ENCODE results near the gene HBEGF. TPM values are rescaled to one million over a fixed set of nuclear protein-coding genes. Genes with fewer than 3 reads are reported as not detected.
"Not testable (repeated sequence)": the region's sequence is repeated elsewhere in the genome, so short reads cannot be mapped to it uniquely, and the experiment has no call there.

Gene HBEGF
- total RNA-seq, 6 donors from 2014 or later = 10.5 to 65.0 (median 49.5) TPM

DNA sequence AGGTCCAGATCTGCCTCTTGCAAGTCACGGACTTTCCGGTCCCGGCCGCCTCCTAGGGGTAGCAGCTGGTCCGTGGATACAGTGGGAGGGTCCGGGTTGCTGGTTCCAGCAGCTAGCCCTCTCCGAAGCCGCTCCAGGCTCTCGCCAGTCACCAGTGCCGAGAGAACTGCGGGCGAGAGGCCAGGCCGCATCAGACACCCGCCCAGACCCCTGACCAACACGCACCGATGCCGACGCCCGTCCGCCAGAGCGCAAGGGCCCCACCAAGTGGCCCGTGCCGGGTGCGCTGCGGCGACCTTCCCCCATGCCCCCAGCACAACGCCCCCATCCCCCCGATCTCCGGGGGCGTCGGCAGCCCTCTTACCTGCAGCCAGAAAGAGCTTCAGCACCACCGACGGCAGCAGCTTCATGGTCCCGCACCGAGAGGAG lies 470 bp downstream of the HBEGF start:
- no peak for TF ChIP-seq POLR2AphosphoS5 (IDR thresholded peaks at IDR 0.05)
- TF ChIP-seq, protein P1, sequence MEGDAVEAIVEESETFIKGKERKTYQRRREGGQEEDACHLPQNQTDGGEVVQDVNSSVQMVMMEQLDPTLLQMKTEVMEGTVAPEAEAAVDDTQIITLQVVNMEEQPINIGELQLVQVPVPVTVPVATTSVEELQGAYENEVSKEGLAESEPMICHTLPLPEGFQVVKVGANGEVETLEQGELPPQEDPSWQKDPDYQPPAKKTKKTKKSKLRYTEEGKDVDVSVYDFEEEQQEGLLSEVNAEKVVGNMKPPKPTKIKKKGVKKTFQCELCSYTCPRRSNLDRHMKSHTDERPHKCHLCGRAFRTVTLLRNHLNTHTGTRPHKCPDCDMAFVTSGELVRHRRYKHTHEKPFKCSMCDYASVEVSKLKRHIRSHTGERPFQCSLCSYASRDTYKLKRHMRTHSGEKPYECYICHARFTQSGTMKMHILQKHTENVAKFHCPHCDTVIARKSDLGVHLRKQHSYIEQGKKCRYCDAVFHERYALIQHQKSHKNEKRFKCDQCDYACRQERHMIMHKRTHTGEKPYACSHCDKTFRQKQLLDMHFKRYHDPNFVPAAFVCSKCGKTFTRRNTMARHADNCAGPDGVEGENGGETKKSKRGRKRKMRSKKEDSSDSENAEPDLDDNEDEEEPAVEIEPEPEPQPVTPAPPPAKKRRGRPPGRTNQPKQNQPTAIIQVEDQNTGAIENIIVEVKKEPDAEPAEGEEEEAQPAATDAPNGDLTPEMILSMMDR (IDR thresholded peaks at IDR 0.05) = peak in 5 of 6 experiments; percentile 20 to 58 (median 42)
- no peaks in the 10 kb centered on the region for H3K27me3 ChIP-seq
- ATAC-seq (ENCODE audit: low FRiP score in 2 of 2) = peak; percentile 58 to 67
- peak; percentile 68 to 92 for DNase-seq
- H3K27ac ChIP-seq = peak overlapping the region; percentile 86 to 90 (median 88)
- H3K9me3 ChIP-seq = no peaks in the 10 kb centered on the region
- peaks cover 51 to 56% (median 54%) of the 10 kb centered on the region in 4 donors for H3K4me1 ChIP-seq
- WGBS, 2 donors = 4% methylated on average over 13 of the region's 35 CpGs; no CpG with 5 or more reads in 1 of the 2 donors
- H3K4me3 ChIP-seq = peak overlapping the region; percentile 76 to 96 (median 88)
- H3K36me3 ChIP-seq = peaks cover 0 to 16% (median 1%) of the 10 kb centered on the region in 4 donors

DNA sequence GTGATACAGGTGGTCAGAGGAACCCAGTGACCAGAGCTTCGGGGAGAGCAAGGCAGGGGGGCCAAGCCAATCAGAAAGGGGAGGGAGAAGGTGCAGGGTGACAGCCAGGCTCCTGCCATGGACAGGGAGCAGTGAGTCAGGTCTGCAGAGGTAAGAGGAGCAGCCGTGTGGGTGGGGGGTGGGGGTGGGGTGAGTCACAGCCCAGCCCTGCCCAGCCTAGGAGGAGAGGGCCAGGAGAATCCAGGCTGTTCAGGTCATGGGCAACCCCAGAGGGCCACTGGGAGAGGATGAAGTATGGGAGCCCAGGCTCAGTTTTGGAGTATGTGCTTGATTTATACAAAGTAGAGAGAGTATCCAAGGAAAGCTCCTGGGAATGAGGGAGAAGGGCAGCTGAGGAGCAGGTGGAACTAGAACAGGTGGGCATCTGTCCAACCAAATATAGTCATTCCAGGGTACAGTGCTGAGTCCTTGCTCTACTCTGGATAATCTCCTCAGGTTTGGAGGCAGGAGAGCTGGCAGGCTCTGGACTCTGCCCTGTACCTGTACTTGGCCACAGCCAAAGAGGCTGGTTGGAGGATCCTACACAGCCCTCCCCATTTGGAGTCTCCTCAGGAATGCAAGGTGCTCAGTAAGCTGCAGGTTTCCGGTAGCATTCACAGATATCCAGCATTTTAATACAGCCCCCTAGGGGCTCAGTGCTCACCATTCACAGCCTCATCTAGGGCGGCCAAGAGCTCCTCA lies 1.6 kb downstream of the HBEGF start:
- peak overlapping the region; percentile 86 to 90 (median 88) for H3K27ac ChIP-seq
- peak overlapping the region; percentile 76 to 96 (median 88) for H3K4me3 ChIP-seq
- ATAC-seq (ENCODE audit: low FRiP score in 2 of 2) (peak in 1 of 2 donors; percentile 21), DNase-seq (no peak)
- H3K36me3 ChIP-seq = peaks cover 0 to 22% (median 1%) of the 10 kb centered on the region in 4 donors
- H3K27me3 ChIP-seq = no peaks in the 10 kb centered on the region
- H3K4me1 ChIP-seq = peaks cover 54 to 62% (median 57%) of the 10 kb centered on the region in 4 donors
- H3K9me3 ChIP-seq = no peaks in the 10 kb centered on the region
- TF ChIP-seq, protein P1 (IDR thresholded peaks at IDR 0.05) = no peak
- no peak for TF ChIP-seq EP300 (IDR thresholded peaks at IDR 0.05)
- no peak for TF ChIP-seq POLR2AphosphoS5 (IDR thresholded peaks at IDR 0.05)
- TF ChIP-seq POLR2A (IDR thresholded peaks at IDR 0.05) = no peak
- 61 to 100% methylated on average over 2 to 4 of the region's 4 CpGs for WGBS, 2 donors

DNA sequence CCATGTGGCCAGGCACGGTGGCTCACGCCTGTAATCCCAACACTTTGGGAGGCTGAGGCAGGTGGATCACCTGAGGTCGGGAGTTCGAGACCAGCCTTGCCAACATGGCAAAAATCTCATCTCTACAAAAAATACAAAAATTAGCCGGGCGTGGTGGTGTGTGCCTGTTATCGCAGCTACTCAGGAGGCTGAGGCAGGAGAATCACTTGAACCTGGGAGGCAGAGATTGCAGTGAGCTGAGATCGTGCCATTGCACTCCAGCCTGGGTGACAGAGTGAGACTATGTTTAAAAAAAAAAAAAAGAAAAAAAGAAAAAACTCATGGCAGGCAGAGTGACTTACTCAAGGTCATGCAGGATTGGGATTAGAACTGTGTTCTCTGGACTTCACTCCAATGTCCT lies 2.6 kb downstream of the HBEGF start:
- WGBS, 2 donors = 88 to 94% methylated on average over 8 of the region's 8 CpGs
- not testable (repeated sequence) for DNase-seq; ATAC-seq (ENCODE audit: low FRiP score in 2 of 2); H3K27me3 ChIP-seq; H3K9me3 ChIP-seq
- peaks cover 0 to 25% (median 1%) of the 10 kb centered on the region in 4 donors for H3K36me3 ChIP-seq
- peak overlapping the region in 2 of 4 donors; percentile 36 to 74 for H3K27ac ChIP-seq
- H3K4me1 ChIP-seq = peaks cover 54 to 70% (median 61%) of the 10 kb centered on the region in 4 donors
- peak overlapping the region in 1 of 4 donors; percentile 96 for H3K4me3 ChIP-seq

DNA sequence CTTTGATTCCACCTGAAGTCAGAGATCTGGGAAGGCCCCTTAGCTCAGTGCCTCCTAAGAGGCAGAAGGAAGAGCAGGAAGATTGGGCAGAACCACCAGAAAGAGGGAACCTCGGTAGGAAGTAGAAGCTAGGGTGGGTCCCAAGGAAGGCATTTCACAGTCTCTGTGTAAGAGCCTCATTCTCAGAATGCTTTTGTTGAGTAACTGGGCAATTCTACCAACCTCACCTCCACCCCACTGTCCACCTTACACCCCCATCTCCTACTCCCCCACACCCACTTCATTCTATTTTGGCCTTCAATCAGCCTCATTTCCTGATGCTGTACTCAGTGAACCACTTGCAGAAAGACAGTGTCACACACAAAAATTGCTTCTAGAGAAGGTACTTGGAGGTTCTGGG lies 3.5 kb downstream of the HBEGF start:
- TF ChIP-seq POLR2AphosphoS5 (IDR thresholded peaks at IDR 0.05) = no peak
- TF ChIP-seq EP300 (IDR thresholded peaks at IDR 0.05) = no peak
- TF ChIP-seq, protein P1 (IDR thresholded peaks at IDR 0.05) = no peak
- TF ChIP-seq POLR2A (IDR thresholded peaks at IDR 0.05) = no peak
- Histone ChIP-seq H3K36me3 (peaks cover 0 to 27% (median 1%) of the 10 kb centered on the region in 4 donors), H3K4me1 (peaks cover 57 to 76% (median 66%) of the 10 kb centered on the region in 4 donors), H3K4me3 (peak overlapping the region in 1 of 4 donors; percentile 6), H3K27me3 (no peaks in the 10 kb centered on the region), H3K27ac (peak overlapping the region in 3 of 4 donors; percentile 36 to 74 (median 45)), H3K9me3 (no peaks in the 10 kb centered on the region)
- no peak for ATAC-seq (ENCODE audit: low FRiP score in 2 of 2)
- 31 to 39% methylated on average over 1 of the region's 1 CpG for WGBS, 2 donors
- no peak for DNase-seq

- no peak for TF ChIP-seq POLR2A (IDR thresholded peaks at IDR 0.05)
- peak; percentile 83 to 93 (median 86) for TF ChIP-seq EP300 (IDR thresholded peaks at IDR 0.05)
- peak; percentile 62 to 92 for TF ChIP-seq POLR2AphosphoS5 (IDR thresholded peaks at IDR 0.05)
- TF ChIP-seq, protein P1 (IDR thresholded peaks at IDR 0.05) = no peak
Measured at GRCh38 chr5:140342287-140342686, 4.1 kb downstream of the HBEGF start.

More at GRCh38 chr5:140342287-140342686, 4.1 kb downstream of the HBEGF start:
- Histone ChIP-seq H3K36me3 (peaks cover 0 to 28% (median 1%) of the 10 kb centered on the region in 4 donors), H3K4me3 (peak overlapping the region in 1 of 4 donors; percentile 6), H3K27ac (peak overlapping the region; percentile 36 to 74 (median 70)), H3K9me3 (no peaks in the 10 kb centered on the region), H3K27me3 (no peaks in the 10 kb centered on the region), H3K4me1 (peaks cover 54 to 75% (median 63%) of the 10 kb centered on the region in 4 donors)
- peak in 1 of 2 donors; percentile 50 for DNase-seq
- peak in 1 of 2 donors; percentile 11 for ATAC-seq (ENCODE audit: low FRiP score in 2 of 2)
- WGBS, 2 donors = 35 to 44% methylated on average over 6 of the region's 6 CpGs
